ENCODE measurements around the gene CPB2.

The CPB2 gene

DNA sequence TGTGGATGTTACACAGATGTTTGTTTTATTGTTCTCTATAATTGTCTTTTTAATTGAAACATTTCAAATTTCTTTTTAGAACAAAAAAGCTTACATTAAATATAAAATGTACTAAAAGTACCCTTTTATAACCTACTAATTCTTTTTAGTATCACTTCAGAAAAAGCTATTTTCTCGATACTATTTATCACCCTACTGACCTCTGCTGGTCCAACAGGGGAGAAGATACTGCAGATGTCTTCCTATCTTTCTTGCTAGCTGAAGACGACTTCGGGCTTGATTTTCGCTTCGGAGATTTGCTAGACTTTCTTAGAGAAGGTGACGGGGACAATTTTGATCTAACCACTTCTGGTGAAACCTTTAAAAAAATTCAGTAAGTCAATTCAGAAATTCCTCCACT lies 94.7 kb downstream of the CPB2 start:
- intact Hi-C loops (cut with DNase I): no loop called here
- no peak for DNase-seq

- no peak for DNase-seq
- intact Hi-C loops (cut with DNase I): no loop called here
Observed at GRCh38 chr13:46008631-46009030, 96.2 kb downstream of the CPB2 start.

GRCh38 chr13:46006688-46007452 lies 98.0 kb downstream of the CPB2 start:
- intact Hi-C loops (cut with DNase I): no loop called here
- no peak for DNase-seq

GRCh38 chr13:46004491-46004890 lies 100.3 kb downstream of the CPB2 start:
- no peak for DNase-seq
- intact Hi-C loops (cut with DNase I): no loop called here
